Measurements from ENCODE around the gene FAM53B. TPM values are rescaled to one million over a fixed set of nuclear protein-coding genes. Genes with fewer than 3 reads are reported as not detected.

The FAM53B gene
- total RNA-seq, 4 donors from 2014 or later: 41.0 to 110 (median 50.0) TPM

- no peak overlapping the region for H3K27ac ChIP-seq
- H3K4me1 ChIP-seq: peaks cover 14 to 21% (median 15%) of the 10 kb centered on the region in 4 donors
- no peaks in the 10 kb centered on the region for H3K27me3 ChIP-seq
- intact Hi-C loops (cut with DNase I; ENCODE audit: low total_unique reads) (loop anchor here (10.0 kb wide), 1 partner anchor 1483 kb away; no protein-coding TSS in a partner anchor), in situ Hi-C loops (cut with MboI; ENCODE audit: low pct_ligation_motif_present in 1 of 4, low pct_unique_long_range_greater_than_20kb in 1 of 4, low sequenced_read_pairs in 3 of 4) (no loop called here)
- 82% methylated on average over 7 of the region's 7 CpGs; no CpG with 5 or more reads in 1 of the 2 donors for WGBS, 2 donors (ENCODE audit: low coverage in 1 of 2)
- H3K9me3 ChIP-seq: no peaks in the 10 kb centered on the region
- no peak for DNase-seq
- H3K36me3 ChIP-seq: no peaks in the 10 kb centered on the region
- TF ChIP-seq POLR2A (IDR thresholded peaks at IDR 0.05): no peak
- no peak for TF ChIP-seq EP300 (IDR thresholded peaks at IDR 0.05; ENCODE audit: low read depth)
- no peak for TF ChIP-seq POLR2AphosphoS5 (IDR thresholded peaks at IDR 0.05)
- TF ChIP-seq CTCF (IDR thresholded peaks at IDR 0.05): no peak
- no peak overlapping the region for H3K4me3 ChIP-seq
Measured at GRCh38 chr10:124592101-124592500, 152.1 kb downstream of the FAM53B start.

GRCh38 chr10:124591123-124591495 lies 153.1 kb downstream of the FAM53B start:
- WGBS, 2 donors (ENCODE audit: low coverage in 1 of 2): 89% methylated on average over 4 of the region's 5 CpGs; no CpG with 5 or more reads in 1 of the 2 donors
- Histone ChIP-seq H3K4me3 (no peak overlapping the region), H3K27ac (no peak overlapping the region), H3K27me3 (no peaks in the 10 kb centered on the region), H3K9me3 (no peaks in the 10 kb centered on the region), H3K36me3 (no peaks in the 10 kb centered on the region), H3K4me1 (peaks cover 13 to 21% (median 15%) of the 10 kb centered on the region in 4 donors)
- DNase-seq: no peak
- intact Hi-C loops (cut with DNase I; ENCODE audit: low total_unique reads) (loop anchor here (10.0 kb wide), 1 partner anchor 1484 kb away; no protein-coding TSS in a partner anchor), in situ Hi-C loops (cut with MboI; ENCODE audit: low pct_ligation_motif_present in 1 of 4, low pct_unique_long_range_greater_than_20kb in 1 of 4, low sequenced_read_pairs in 3 of 4) (no loop called here)
- TF ChIP-seq POLR2A (IDR thresholded peaks at IDR 0.05): no peak
- TF ChIP-seq CTCF (IDR thresholded peaks at IDR 0.05): no peak
- TF ChIP-seq EP300 (IDR thresholded peaks at IDR 0.05; ENCODE audit: low read depth): no peak
- no peak for TF ChIP-seq POLR2AphosphoS5 (IDR thresholded peaks at IDR 0.05)

- intact Hi-C loops (cut with DNase I; ENCODE audit: low total_unique reads): loop anchor here (10.0 kb wide), 1 partner anchor 1484 kb away; no protein-coding TSS in a partner anchor
- H3K27me3 ChIP-seq: no peaks in the 10 kb centered on the region
- no peak overlapping the region for H3K4me3 ChIP-seq
- H3K27ac ChIP-seq: no peak overlapping the region
- H3K9me3 ChIP-seq: no peaks in the 10 kb centered on the region
- TF ChIP-seq EP300 (IDR thresholded peaks at IDR 0.05; ENCODE audit: low read depth): no peak
- no peak for TF ChIP-seq POLR2AphosphoS5 (IDR thresholded peaks at IDR 0.05)
- 80 to 86% methylated on average over 1 to 23 of the region's 23 CpGs for WGBS, 2 donors (ENCODE audit: low coverage in 1 of 2)
- H3K36me3 ChIP-seq: no peaks in the 10 kb centered on the region
- in situ Hi-C loops (cut with MboI; ENCODE audit: low pct_ligation_motif_present in 1 of 4, low pct_unique_long_range_greater_than_20kb in 1 of 4, low sequenced_read_pairs in 3 of 4): no loop called here
- peaks cover 13 to 21% (median 15%) of the 10 kb centered on the region in 4 donors for H3K4me1 ChIP-seq
- DNase-seq: no peak
Measured at GRCh38 chr10:124590216-124591122, 153.7 kb downstream of the FAM53B start.

GRCh38 chr10:124589491-124590041 lies 154.6 kb downstream of the FAM53B start:
- no peak overlapping the region for H3K4me3 ChIP-seq
- intact Hi-C loops (cut with DNase I; ENCODE audit: low total_unique reads): loop anchor here (10.0 kb wide), 1 partner anchor 1485 kb away; no protein-coding TSS in a partner anchor
- peak overlapping the region in 2 of 4 donors; percentile 8 to 39 for H3K27ac ChIP-seq

More at GRCh38 chr10:124589491-124590041, 154.6 kb downstream of the FAM53B start:
- DNase-seq: no peak
- no peak for TF ChIP-seq EP300 (IDR thresholded peaks at IDR 0.05; ENCODE audit: low read depth)
- WGBS, 2 donors (ENCODE audit: low coverage in 1 of 2): 91% methylated on average over 22 of the region's 24 CpGs; no CpG with 5 or more reads in 1 of the 2 donors
- H3K9me3 ChIP-seq: no peaks in the 10 kb centered on the region
- no peaks in the 10 kb centered on the region for H3K27me3 ChIP-seq
- no peaks in the 10 kb centered on the region for H3K36me3 ChIP-seq
- H3K4me1 ChIP-seq: peaks cover 13 to 21% (median 15%) of the 10 kb centered on the region in 4 donors
- in situ Hi-C loops (cut with MboI; ENCODE audit: low pct_ligation_motif_present in 1 of 4, low pct_unique_long_range_greater_than_20kb in 1 of 4, low sequenced_read_pairs in 3 of 4): no loop called here
